Naive thymus-derived CD8-positive, alpha-beta T cell (primary cell): ENCODE results near the gene CPNE1. TPM values are rescaled to one million over a fixed set of nuclear protein-coding genes. Genes with fewer than 3 reads are reported as not detected.
"Not testable (repeated sequence)": the region's sequence is repeated elsewhere in the genome, so short reads cannot be mapped to it uniquely, and the experiment has no call there.

ENCODE experiments used
- ATAC-seq, 2 donors: fragments of 150-1000 bp; cut with Tn5 transposase in 1 of 2; sonication (Bioruptor Pico), chemical (Tn5 transposase) in 1 of 2; 1 replicate in 1 of 2; 2 replicates in 1 of 2; pipeline ENCODE4 v1.10.0; 2021; ENCODE audit warnings: mild to moderate bottlenecking in 2 of 2, moderate library complexity in 2 of 2
- POLR2A ChIA-PET: fragments of 350-600 bp; sonication (Branson Sonifier 250); formaldehyde crosslinking; loops from one replicate; lab custom pipeline; 2021; ENCODE audit warnings: antibody characterized with exemption; lab: Charles Lee
- DNase-seq, 10 donors: peaks; one replicate each; pipeline versions ENCODE4 v3.0.0 to v3.0.0-alpha.2; 2020 to 2022
- H3K27ac Mint-ChIP-seq, 10 donors: one replicate each; pipeline ENCODE4 v1.8.0; 2020 to 2022; ENCODE audit warnings: mild to moderate bottlenecking in 10 of 10, mixed read lengths in 10 of 10, moderate library complexity in 4 of 10, inconsistent platforms in 1 of 10
- H3K27me3 Mint-ChIP-seq, 5 donors: one replicate each; pipeline ENCODE4 v1.8.0; 2021 to 2022; ENCODE audit warnings: mixed read lengths in 5 of 5
- H3K36me3 Mint-ChIP-seq, 3 donors: one replicate each; pipeline ENCODE4 v1.8.0; 2020 to 2022; ENCODE audit warnings: mixed read lengths in 3 of 3, mild to moderate bottlenecking in 2 of 3, inconsistent platforms in 1 of 3
- H3K4me1 Mint-ChIP-seq, 4 donors: one replicate each; pipeline ENCODE4 v1.8.0; 2021 to 2022; ENCODE audit warnings: mixed read lengths in 4 of 4
- H3K4me3 Mint-ChIP-seq, 10 donors: one replicate each; pipeline ENCODE4 v1.8.0; 2020 to 2022; ENCODE audit warnings: mild to moderate bottlenecking in 10 of 10, mixed read lengths in 10 of 10, moderate library complexity in 6 of 10, inconsistent platforms in 1 of 10
- H3K9me3 Mint-ChIP-seq, 9 donors: one replicate each; pipeline ENCODE4 v1.8.0; 2020 to 2022; ENCODE audit warnings: mixed read lengths in 9 of 9, mild to moderate bottlenecking in 3 of 9, inconsistent platforms in 1 of 9, moderate library complexity in 1 of 9
- polyA plus RNA-seq, 3 donors: library from polyadenylated mRNA; unstranded; fragments of 300-500 nt; fragmentation: Illumina TruSeq; gene quantifications; one replicate each; pipeline ENCODE4 v1.2.3, GENCODE V29; 2021
- total RNA-seq, 8 experiments: library from RNA in 2 of 8; stranded (reverse) in 2 of 8; gene quantifications; one replicate each; pipeline ENCODE4 v1.2.3 and lab custom pipeline; 2021 to 2026

Gene CPNE1
- total RNA-seq (100 to 1,000 TPM; 413 to 454 TPM), polyA plus RNA-seq (100 to 1,000 TPM; 329 to 392 (median 384) TPM), total RNA-seq (lab: John Stamatoyannopoulos, UW) (106 to 181 (median 120) reads per million in 6 experiments)

GRCh38 chr20:35664466-35665206, at the start of gene CPNE1, which contains the start of gene RBM12:
Gene CPNE1, minus strand, starts transcription at chr20:35664900. Its CDS starts 31,977 bp downstream, at chr20:35632923.
Gene RBM12, minus strand, starts transcription at chr20:35664900. Its CDS starts 9,578 bp downstream, at chr20:35655322.
- POLR2A ChIA-PET, result interaction anchor here (0.6 to 7.6 kb wide), 23 partner anchors 9 to 387 kb away, joined by 3 to 101 read pairs (median 6); partner anchors contain the start of genes CEP250, ERGIC3, NFS1 and PHF20
- H3K27me3 Mint-ChIP-seq, result no peaks in the 10 kb centered on the region
- ATAC-seq, result peak; percentile 77 to 78
- H3K4me1 Mint-ChIP-seq, result peaks cover 11 to 56% (median 48%) of the 10 kb centered on the region in 4 donors
- no peaks in the 10 kb centered on the region for H3K9me3 Mint-ChIP-seq
- peak; percentile 87 to 97 (median 94) for DNase-seq
- H3K27ac Mint-ChIP-seq, result peak within 1 kb of the TSS; percentile 96 to 100 (median 99)
- peaks cover 0 to 17% (median 8%) of the 10 kb centered on the region in 3 donors for H3K36me3 Mint-ChIP-seq
- peak within 1 kb of the TSS; percentile 89 to 98 (median 96) for H3K4me3 Mint-ChIP-seq

- H3K27ac Mint-ChIP-seq, result peak overlapping the region in 3 of 10 donors; percentile 29 to 68 (median 38)
- peaks cover 27 to 70% (median 54%) of the 10 kb centered on the region in 4 donors for H3K4me1 Mint-ChIP-seq
- no peaks in the 10 kb centered on the region for H3K27me3 Mint-ChIP-seq
- DNase-seq (no peak), ATAC-seq (no peak)
- H3K9me3 Mint-ChIP-seq, result no peaks in the 10 kb centered on the region
- peak overlapping the region in 2 of 10 donors; percentile 20 to 22 for H3K4me3 Mint-ChIP-seq
- POLR2A ChIA-PET, result interaction anchor here (1.4 kb wide), 1 partner anchor 28 kb away, joined by 7 read pairs; the partner anchor contains the start of gene RBM39
- H3K36me3 Mint-ChIP-seq, result peaks cover 0 to 98% (median 29%) of the 10 kb centered on the region in 3 donors
Observed at GRCh38 chr20:35714127-35714526, 49.4 kb upstream of the CPNE1 start.

- Mint-ChIP-seq H3K36me3 (peaks cover 0 to 97% (median 29%) of the 10 kb centered on the region in 3 donors), H3K4me1 (peaks cover 28 to 73% (median 57%) of the 10 kb centered on the region in 4 donors), H3K4me3 (peak overlapping the region in 2 of 10 donors; percentile 4 to 22), H3K27ac (peak overlapping the region in 4 of 10 donors; percentile 1 to 58 (median 44))
- not testable (repeated sequence) for H3K9me3 Mint-ChIP-seq, ATAC-seq, DNase-seq, H3K27me3 Mint-ChIP-seq
- POLR2A ChIA-PET, result interaction anchor here (0.7 to 1.4 kb wide), 3 partner anchors 12 to 29 kb away, joined by 3 to 7 read pairs (median 6); partner anchors contain the start of genes NFS1, RBM39 and ROMO1
Observed at GRCh38 chr20:35713120-35713519, 48.4 kb upstream of the CPNE1 start.

GRCh38 chr20:35711588-35712209, 47.0 kb upstream of the CPNE1 start:
- POLR2A ChIA-PET, result interaction anchor here (0.6 to 1.8 kb wide), 3 partner anchors 13 to 31 kb away, joined by 3 to 8 read pairs (median 4); partner anchors contain the start of genes NFS1, RBM39 and ROMO1
- DNase-seq (no peak), ATAC-seq (peak in 1 of 2 donors; percentile 29)
- H3K4me1 Mint-ChIP-seq, result peaks cover 27 to 68% (median 55%) of the 10 kb centered on the region in 4 donors
- H3K36me3 Mint-ChIP-seq, result peaks cover 0 to 95% (median 23%) of the 10 kb centered on the region in 3 donors
- H3K27ac Mint-ChIP-seq, result peak overlapping the region; percentile 23 to 90 (median 76)
- H3K9me3 Mint-ChIP-seq, result no peaks in the 10 kb centered on the region
- H3K4me3 Mint-ChIP-seq, result peak overlapping the region; percentile 3 to 66 (median 58)
- no peaks in the 10 kb centered on the region for H3K27me3 Mint-ChIP-seq

GRCh38 chr20:35710884-35711587, 46.3 kb upstream of the CPNE1 start:
- Mint-ChIP-seq H3K27ac (peak overlapping the region; percentile 23 to 86 (median 70)), H3K27me3 (no peaks in the 10 kb centered on the region), H3K4me1 (peaks cover 25 to 66% (median 51%) of the 10 kb centered on the region in 4 donors), H3K4me3 (peak overlapping the region in 8 of 10 donors; percentile 54 to 66 (median 62)), H3K36me3 (peaks cover 0 to 93% (median 20%) of the 10 kb centered on the region in 3 donors), H3K9me3 (no peaks in the 10 kb centered on the region)
- DNase-seq (no peak), ATAC-seq (no peak)
- POLR2A ChIA-PET, result interaction anchor here (1.2 to 1.8 kb wide), 2 partner anchors 12 to 31 kb away, joined by 4 to 8 read pairs; partner anchors contain the start of genes NFS1, RBM39 and ROMO1

GRCh38 chr20:35710039-35710438, 45.3 kb upstream of the CPNE1 start:
- DNase-seq (no peak), ATAC-seq (no peak)
- no peaks in the 10 kb centered on the region for H3K9me3 Mint-ChIP-seq
- POLR2A ChIA-PET, result interaction anchor here (1.7 to 1.8 kb wide), 2 partner anchors 10 to 32 kb away, joined by 7 to 8 read pairs; partner anchors contain the start of genes NFS1, RBM39 and ROMO1
- H3K36me3 Mint-ChIP-seq, result peaks cover 0 to 93% (median 26%) of the 10 kb centered on the region in 3 donors
- H3K27ac Mint-ChIP-seq, result peak overlapping the region in 5 of 10 donors; percentile 15 to 43 (median 31)
- peaks cover 24 to 58% (median 45%) of the 10 kb centered on the region in 4 donors for H3K4me1 Mint-ChIP-seq
- no peaks in the 10 kb centered on the region for H3K27me3 Mint-ChIP-seq
- H3K4me3 Mint-ChIP-seq, result peak overlapping the region in 1 of 10 donors; percentile 14

GRCh38 chr20:35709259-35709658, 44.6 kb upstream of the CPNE1 start:
- ATAC-seq, result no peak
- Mint-ChIP-seq H3K36me3 (peaks cover 0 to 94% (median 26%) of the 10 kb centered on the region in 3 donors), H3K4me1 (peaks cover 22 to 56% (median 44%) of the 10 kb centered on the region in 4 donors), H3K27ac (peak overlapping the region in 8 of 10 donors; percentile 16 to 63 (median 52)), H3K9me3 (no peaks in the 10 kb centered on the region), H3K27me3 (no peaks in the 10 kb centered on the region), H3K4me3 (peak overlapping the region in 1 of 10 donors; percentile 5)
- DNase-seq, result no peak
- POLR2A ChIA-PET, result interaction anchor here (1.7 kb wide), 1 partner anchor 9 kb away, joined by 7 read pairs; the partner anchor contains the start of genes NFS1 and ROMO1

GRCh38 chr20:35708502-35708901, 43.8 kb upstream of the CPNE1 start:
- Mint-ChIP-seq H3K9me3 (no peaks in the 10 kb centered on the region), H3K4me1 (peaks cover 19 to 49% (median 42%) of the 10 kb centered on the region in 4 donors), H3K36me3 (peaks cover 0 to 94% (median 23%) of the 10 kb centered on the region in 3 donors), H3K4me3 (no peak overlapping the region), H3K27me3 (no peaks in the 10 kb centered on the region), H3K27ac (peak overlapping the region in 3 of 10 donors; percentile 46 to 59 (median 53))
- ATAC-seq (no peak), DNase-seq (peak in 1 of 10 donors; percentile 1)
- POLR2A ChIA-PET, result interaction anchor here (0.7 to 1.7 kb wide), 4 partner anchors 9 to 73 kb away, joined by 3 to 7 read pairs (median 4); partner anchors contain the start of genes NFS1 and ROMO1

GRCh38 chr20:35706591-35707529, 42.2 kb upstream of the CPNE1 start:
- ATAC-seq, H3K9me3 Mint-ChIP-seq, H3K27me3 Mint-ChIP-seq, H3K4me3 Mint-ChIP-seq: not testable (repeated sequence)
- Mint-ChIP-seq H3K4me1 (peaks cover 14 to 42% (median 35%) of the 10 kb centered on the region in 4 donors), H3K27ac (peak overlapping the region in 3 of 10 donors; percentile 20 to 53 (median 29)), H3K36me3 (peaks cover 0 to 94% (median 16%) of the 10 kb centered on the region in 3 donors)
- peak in 2 of 10 donors; percentile 3 to 11 for DNase-seq
- POLR2A ChIA-PET, result interaction anchor here (0.8 kb wide), 2 partner anchors 18 to 22 kb away, joined by 3 read pairs; no protein-coding TSS in a partner anchor

- Mint-ChIP-seq H3K4me1 (peaks cover 8 to 33% (median 28%) of the 10 kb centered on the region in 4 donors), H3K4me3 (peak overlapping the region in 1 of 10 donors; percentile 20), H3K36me3 (peaks cover 0 to 85% (median 12%) of the 10 kb centered on the region in 3 donors), H3K27ac (peak overlapping the region in 3 of 10 donors; percentile 3 to 68 (median 52))
- H3K9me3 Mint-ChIP-seq, H3K27me3 Mint-ChIP-seq, ATAC-seq: not testable (repeated sequence)
- peak in 2 of 10 donors; percentile 2 to 7 for DNase-seq
- POLR2A ChIA-PET, result interaction anchor here (0.7 kb wide), 1 partner anchor 181 kb away, joined by 3 read pairs; no protein-coding TSS in a partner anchor
Observed at GRCh38 chr20:35705894-35706293, 41.2 kb upstream of the CPNE1 start.
